ENCODE results near the gene CACNA1A.

The CACNA1A gene

GRCh38 chr19:13502231-13502630 is 4.0 kb downstream of the CACNA1A start:
- DNase-seq (ENCODE audit: low read depth) = no peak
- H3K4me3 ChIP-seq (ENCODE audit: low read depth, low read length) = no peak overlapping the region

- DNase-seq (ENCODE audit: low read depth) = no peak
- H3K4me3 ChIP-seq (ENCODE audit: low read depth, low read length) = no peak overlapping the region
Measured at GRCh38 chr19:13499692-13500091, 6.6 kb downstream of the CACNA1A start.

- DNase-seq (ENCODE audit: low read depth) = no peak
- no peak overlapping the region for H3K4me3 ChIP-seq (ENCODE audit: low read depth, low read length)
Measured at GRCh38 chr19:13493516-13494310, 12.6 kb downstream of the CACNA1A start.

GRCh38 chr19:13492128-13492527 is 14.2 kb downstream of the CACNA1A start:
- DNase-seq (ENCODE audit: low read depth) = peak; percentile 56
- no peak overlapping the region for H3K4me3 ChIP-seq (ENCODE audit: low read depth, low read length)

GRCh38 chr19:13487985-13488384 is 18.3 kb downstream of the CACNA1A start:
- no peak overlapping the region for H3K4me3 ChIP-seq (ENCODE audit: low read depth, low read length)
- no peak for DNase-seq (ENCODE audit: low read depth)

GRCh38 chr19:13484166-13484565 is 22.1 kb downstream of the CACNA1A start:
- no peak overlapping the region for H3K4me3 ChIP-seq (ENCODE audit: low read depth, low read length)
- no peak for DNase-seq (ENCODE audit: low read depth)

- H3K4me3 ChIP-seq (ENCODE audit: low read depth, low read length) = no peak overlapping the region
- DNase-seq (ENCODE audit: low read depth) = no peak
Measured at GRCh38 chr19:13483215-13483614, 23.1 kb downstream of the CACNA1A start.

- no peak overlapping the region for H3K4me3 ChIP-seq (ENCODE audit: low read depth, low read length)
- no peak for DNase-seq (ENCODE audit: low read depth)
Measured at GRCh38 chr19:13478576-13478975, 27.7 kb downstream of the CACNA1A start.

- no peak overlapping the region for H3K4me3 ChIP-seq (ENCODE audit: low read depth, low read length)
- DNase-seq (ENCODE audit: low read depth) = no peak
Measured at GRCh38 chr19:13476071-13476470, 30.2 kb downstream of the CACNA1A start.

- no peak overlapping the region for H3K4me3 ChIP-seq (ENCODE audit: low read depth, low read length)
- DNase-seq (ENCODE audit: low read depth) = no peak
Measured at GRCh38 chr19:13475044-13475443, 31.2 kb downstream of the CACNA1A start.

GRCh38 chr19:13466697-13467096 is 39.6 kb downstream of the CACNA1A start:
- H3K4me3 ChIP-seq (ENCODE audit: low read depth, low read length) = no peak overlapping the region
- no peak for DNase-seq (ENCODE audit: low read depth)

GRCh38 chr19:13463296-13463695 is 43.0 kb downstream of the CACNA1A start:
- DNase-seq (ENCODE audit: low read depth) = no peak
- no peak overlapping the region for H3K4me3 ChIP-seq (ENCODE audit: low read depth, low read length)

- DNase-seq (ENCODE audit: low read depth) = no peak
- H3K4me3 ChIP-seq (ENCODE audit: low read depth, low read length) = no peak overlapping the region
Measured at GRCh38 chr19:13461536-13461935, 44.7 kb downstream of the CACNA1A start.

GRCh38 chr19:13460045-13460444 is 46.2 kb downstream of the CACNA1A start:
- no peak overlapping the region for H3K4me3 ChIP-seq (ENCODE audit: low read depth, low read length)
- no peak for DNase-seq (ENCODE audit: low read depth)

- DNase-seq (ENCODE audit: low read depth) = no peak
- H3K4me3 ChIP-seq (ENCODE audit: low read depth, low read length) = no peak overlapping the region
Measured at GRCh38 chr19:13459351-13459750, 46.9 kb downstream of the CACNA1A start.

- DNase-seq (ENCODE audit: low read depth) = no peak
- H3K4me3 ChIP-seq (ENCODE audit: low read depth, low read length) = no peak overlapping the region
Measured at GRCh38 chr19:13451434-13451995, 54.8 kb downstream of the CACNA1A start.

- H3K4me3 ChIP-seq (ENCODE audit: low read depth, low read length) = no peak overlapping the region
- no peak for DNase-seq (ENCODE audit: low read depth)
Measured at GRCh38 chr19:13447978-13448377, 58.3 kb downstream of the CACNA1A start.

- H3K4me3 ChIP-seq (ENCODE audit: low read depth, low read length) = no peak overlapping the region
- no peak for DNase-seq (ENCODE audit: low read depth)
Measured at GRCh38 chr19:13441810-13442512, 64.3 kb downstream of the CACNA1A start.

- DNase-seq (ENCODE audit: low read depth) = no peak
- no peak overlapping the region for H3K4me3 ChIP-seq (ENCODE audit: low read depth, low read length)
Measured at GRCh38 chr19:13437919-13438618, 68.2 kb downstream of the CACNA1A start.

GRCh38 chr19:13436352-13436751 is 69.9 kb downstream of the CACNA1A start:
- DNase-seq (ENCODE audit: low read depth) = no peak
- H3K4me3 ChIP-seq (ENCODE audit: low read depth, low read length) = no peak overlapping the region
